IMR-90 (cell line): ENCODE measurements around the gene USF1. TPM values are rescaled to one million over a fixed set of nuclear protein-coding genes. Genes with fewer than 3 reads are reported as not detected.
A peak's percentile ranks its signal among the peaks of the same experiment; 100 is the strongest.

Experiments used
- ATAC-seq: fragments of 200-7000 bp; cut with Tn5 transposase; 2 replicates; pipeline ENCODE4 v1.9.1; 2020; ENCODE audit warnings: low read depth, mild to moderate bottlenecking, moderate library complexity
- BruUV-seq: library from RNA; stranded (reverse); fragments of 400-500 nt; replicated peaks from 2 replicates; lab custom pipeline; 2021; lab: Mats Ljungman, UMichigan
- CTCF ChIA-PET: fragments of 300-600 bp; formaldehyde crosslinking; extraction: SDS; loops from one replicate; lab custom pipeline; 2021; ENCODE audit warnings: antibody characterized with exemption; lab: Yijun Ruan, JAX
- POLR2A ChIA-PET: fragments of 300-600 bp; sonication (Branson Sonifier 250); formaldehyde crosslinking; loops from one replicate; lab custom pipeline; 2022; ENCODE audit warnings: antibody characterized with exemption; ENCODE audit not compliant: unreplicated experiment; lab: Charles Lee
- DNase-seq: peaks from one replicate; pipeline ENCODE4 v3.0.0; 2013
- H2AFZ ChIP-seq: replicated peaks from 2 replicates; pipeline ENCODE3; 2013; ENCODE audit warnings: low read length, mild to moderate bottlenecking; ENCODE audit not compliant: poor library complexity
- H2AK5ac ChIP-seq: 2 replicates; pipeline ENCODE4 v1.6.1; 2013; ENCODE audit warnings: low read depth, low read length, inconsistent platforms
- H2AK9ac ChIP-seq: replicated peaks from 2 replicates; pipeline ENCODE3; 2013; ENCODE audit warnings: mild to moderate bottlenecking, low read depth, low read length, moderate library complexity; ENCODE audit not compliant: poor library complexity
- H2BK120ac ChIP-seq: 2 replicates; pipeline ENCODE4 v1.6.1; 2013; ENCODE audit warnings: low read depth, low read length, inconsistent platforms
- H2BK15ac ChIP-seq: 3 replicates; pipeline ENCODE4 v1.6.1; 2013; ENCODE audit warnings: low read depth, low read length, inconsistent platforms
- H2BK20ac ChIP-seq: 2 replicates; pipeline ENCODE4 v1.6.1; 2013; ENCODE audit warnings: low read depth, mild to moderate bottlenecking, inconsistent platforms, low read length, moderate library complexity
- H2BK5ac ChIP-seq: 2 replicates; pipeline ENCODE4 v1.6.1; 2013; ENCODE audit warnings: mild to moderate bottlenecking, low read depth, low read length, inconsistent platforms; ENCODE audit not compliant: poor library complexity, severe bottlenecking
- H3K14ac ChIP-seq: replicated peaks from 2 replicates; pipeline ENCODE4 v1.6.1; 2013; ENCODE audit warnings: low read depth, low read length, inconsistent platforms
- H3K18ac ChIP-seq: 2 replicates; pipeline ENCODE4 v1.6.1; 2013; ENCODE audit warnings: low read depth, low read length, control low read depth
- H3K23ac ChIP-seq: 2 replicates; pipeline ENCODE4 v1.6.1; 2013; ENCODE audit warnings: low read depth, low read length, inconsistent platforms
- H3K27ac ChIP-seq: 2 replicates; pipeline ENCODE4 v1.5.1; 2013; ENCODE audit warnings: mild to moderate bottlenecking, control low read depth, low read length; ENCODE audit not compliant: insufficient read depth
- H3K27me3 ChIP-seq: 2 replicates; pipeline ENCODE4 v1.6.1; 2013; ENCODE audit warnings: low read length; ENCODE audit not compliant: control insufficient read depth, insufficient read depth
- H3K36me3 ChIP-seq: 2 replicates; pipeline ENCODE4 v1.6.1; 2013; ENCODE audit warnings: low read length, mixed read lengths; ENCODE audit not compliant: control insufficient read depth, insufficient read depth
- H3K4ac ChIP-seq: 2 replicates; pipeline ENCODE4 v1.6.1; 2013; ENCODE audit warnings: low read depth, low read length, inconsistent platforms
- H3K4me1 ChIP-seq: 2 replicates; pipeline ENCODE4 v1.6.1; 2013; ENCODE audit warnings: low read length, mixed read lengths; ENCODE audit not compliant: control insufficient read depth, insufficient read depth
- H3K4me2 ChIP-seq: 2 replicates; pipeline ENCODE4 v1.6.1; 2013; ENCODE audit warnings: low read depth, mild to moderate bottlenecking, control low read depth, low read length, moderate library complexity
- H3K4me3 ChIP-seq: 2 replicates; pipeline ENCODE4 v1.5.1; 2013; ENCODE audit warnings: low read depth, mild to moderate bottlenecking, control low read depth, low read length, moderate library complexity; ENCODE audit not compliant: insufficient read depth
- H3K56ac ChIP-seq: 2 replicates; pipeline ENCODE4 v1.6.1; 2013; ENCODE audit warnings: low read length, inconsistent platforms; ENCODE audit not compliant: insufficient read depth; ENCODE audit errors: extremely low read depth
- H3K79me1 ChIP-seq, 2 experiments: 2 replicates each; pipeline ENCODE4 v1.6.1; 2013; ENCODE audit warnings: low read length in 2 of 2, inconsistent platforms in 1 of 2, low read depth in 1 of 2
- H3K9ac ChIP-seq: 2 replicates; pipeline ENCODE4 v1.6.1; 2013; ENCODE audit warnings: low read depth, low read length, control low read depth
- H3K9me1 ChIP-seq: 2 replicates; pipeline ENCODE4 v1.6.1; 2013; ENCODE audit warnings: low read length, inconsistent platforms; ENCODE audit not compliant: insufficient read depth
- H3K9me3 ChIP-seq: 2 replicates; pipeline ENCODE4 v1.6.1; 2013; ENCODE audit warnings: low read length; ENCODE audit not compliant: control insufficient read depth, insufficient read depth
- H4K20me1 ChIP-seq: 2 replicates; pipeline ENCODE4 v1.6.1; 2013; ENCODE audit warnings: low read length, inconsistent platforms; ENCODE audit not compliant: insufficient read depth
- H4K5ac ChIP-seq: 2 replicates; pipeline ENCODE4 v1.6.1; 2013; ENCODE audit warnings: mild to moderate bottlenecking, low read depth, low read length, control low read depth
- H4K8ac ChIP-seq, 2 experiments: 2 replicates each; pipeline ENCODE4 v1.6.1; 2013; ENCODE audit warnings: low read depth in 2 of 2, low read length in 2 of 2, control low read depth in 1 of 2, inconsistent platforms in 1 of 2
- H4K91ac ChIP-seq: 2 replicates; pipeline ENCODE4 v1.6.1; 2013; ENCODE audit warnings: low read depth, low read length, inconsistent platforms; ENCODE audit not compliant: insufficient read depth
- CEBPB ChIP-seq: IDR thresholded peaks from 2 replicates; pipeline ENCODE4 v1.6.1; 2012; ENCODE audit warnings: low read depth, low read length, improper control_type of control experiment
- RAD21 ChIP-seq: IDR thresholded peaks from 2 replicates; pipeline ENCODE4 v1.6.1; 2012; ENCODE audit warnings: low read length, improper control_type of control experiment
- RFX5 ChIP-seq: IDR thresholded peaks from 2 replicates; pipeline ENCODE4 v1.8.0; 2012; ENCODE audit warnings: low read depth, mild to moderate bottlenecking, low read length, moderate library complexity
- WGBS, 2 experiments: methylation state at CpG; one replicate each; pipeline versions ENCODE4 v1.1.5 to v1.1.7; 2013; ENCODE audit warnings: missing lambda C conversion rate in 2 of 2; ENCODE audit not compliant: insufficient read length in 1 of 2; ENCODE audit errors: extremely low coverage in 2 of 2; 5-methylcytosine and 5-hydroxymethylcytosine counted together
- dilution Hi-C: fragments of 300-500 bp; cut with HindIII; formaldehyde crosslinking; loops from one replicate; pipeline ENCODE4 v1.14.3; 2018; ENCODE audit warnings: low sequenced_read_pairs; ENCODE audit not compliant: unreplicated experiment
- in situ Hi-C: fragments of 300-500 bp; cut with MboI; formaldehyde crosslinking; loops from 3 replicates; pipeline ENCODE4 v1.14.3; 2019; ENCODE audit warnings: low sequenced_read_pairs, inconsistent platforms, mixed read lengths
- intact Hi-C: fragments of 100-400 bp; cut with micrococcal nuclease; formaldehyde crosslinking; loops from 2 replicates; pipeline ENCODE4 v1.10.0; 2022
- polyA plus RNA-seq, 3 experiments: library from polyadenylated mRNA; depleted of rRNA; stranded (reverse); fragments of >200 nt; gene quantifications; 2 replicates each; pipeline ENCODE4 v1.2.3, GENCODE V29; 2012; ENCODE audit warnings: low replicate concordance in 1 of 3
- total RNA-seq: library from RNA; depleted of rRNA; stranded (reverse); fragments of >200 nt; gene quantifications from 2 replicates; pipeline ENCODE4 v1.2.3, GENCODE V29; 2012

USF1 gene
- total and polyA plus RNA-seq, 2 of the 4 experiments (the other 2 are of a cell fraction): 37.1 to 78.9 TPM

DNA sequence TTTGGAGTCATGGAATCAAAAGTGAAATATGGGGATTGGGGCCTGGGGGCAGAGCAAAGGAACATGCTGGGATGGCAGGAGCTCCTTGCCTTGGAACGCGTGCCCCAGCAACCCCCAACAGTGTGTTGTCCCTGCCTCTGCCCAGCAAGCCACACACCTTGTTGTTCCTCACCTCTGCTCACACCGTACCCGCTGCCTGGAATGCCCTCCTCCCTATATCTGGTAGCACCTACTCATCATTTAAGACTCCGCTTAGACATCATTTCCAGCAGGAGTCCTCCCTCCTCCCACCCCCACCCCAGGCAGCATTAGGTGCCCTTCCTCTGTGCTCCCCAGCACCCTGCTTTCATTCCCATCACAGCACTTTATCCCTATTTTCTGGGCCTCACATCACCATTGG is 35.7 kb upstream of the USF1 start (continued):
- TF ChIP-seq CEBPB: no peak
- no peak for TF ChIP-seq RAD21
- no peak for TF ChIP-seq RFX5

GRCh38 chr1:161080441-161081405 is 34.9 kb upstream of the USF1 start:
- Histone ChIP-seq H2AFZ (peak overlapping the region; percentile 68), H3K27ac (no peak overlapping the region), H3K56ac (no peak overlapping the region), H2AK5ac (no peak overlapping the region), H3K4me1 (peaks cover 28% of the 10 kb centered on the region), H3K18ac (peak overlapping the region; percentile 34; the same call in 1 of the 2 replicates), H3K4me2 (no peak overlapping the region), H3K4ac (peak overlapping the region; percentile 65), H2AK9ac (no peak overlapping the region), H4K20me1 (no peaks in the 10 kb centered on the region), H3K14ac (peak overlapping the region; percentile 69), H4K91ac (no peak overlapping the region), H2BK120ac (peak overlapping the region; percentile 38; the same call in 1 of the 2 replicates), H3K9me1 (peaks cover 22% of the 10 kb centered on the region), H3K36me3 (no peaks in the 10 kb centered on the region), H2BK20ac (0 out of 2 replicates have a peak overlapping the region, but pooled peaks have one; percentile 25), H3K9me3 (no peaks in the 10 kb centered on the region), H4K5ac (peak overlapping the region; percentile 60; the same call in 1 of the 2 replicates), H2BK5ac (peak overlapping the region; percentile 69), H3K79me1 (no peaks in the 10 kb centered on the region), H3K9ac (no peak overlapping the region), H3K4me3 (no peak overlapping the region), H2BK15ac (peak overlapping the region; percentile 66; the same call in 2 of the 3 replicates), H3K23ac (0 out of 2 replicates have a peak overlapping the region, but pooled peaks have one; percentile 9), H3K27me3 (no peaks in the 10 kb centered on the region), H4K8ac (peak overlapping the region in 1 of 2 experiments; percentile 50; a peak in 2 of 4 replicates)
- DNase-seq: no peak
- TF ChIP-seq RAD21 (no peak), CEBPB (peak; percentile 60)
- POLR2A ChIA-PET: no interaction called here
- dilution Hi-C loops (no loop called here), in situ Hi-C loops (no loop called here), intact Hi-C loops (loop anchor here (5.0 kb wide), 1 partner anchor 33 kb away; the partner anchor contains the start of gene USF1)
- no TSS peak for BruUV-seq
- no peak for ATAC-seq
- WGBS, 2 experiments: 60% methylated on average over 1 of the region's 5 CpGs; no CpG with 5 or more reads in 1 of the 2 experiments
- CTCF ChIA-PET: no interaction called here
